ENCODE results near the gene SMKR1.
"Not testable (repeated sequence)": the region's sequence is repeated elsewhere in the genome, so short reads cannot be mapped to it uniquely, and the experiment has no call there.

The SMKR1 gene

DNA sequence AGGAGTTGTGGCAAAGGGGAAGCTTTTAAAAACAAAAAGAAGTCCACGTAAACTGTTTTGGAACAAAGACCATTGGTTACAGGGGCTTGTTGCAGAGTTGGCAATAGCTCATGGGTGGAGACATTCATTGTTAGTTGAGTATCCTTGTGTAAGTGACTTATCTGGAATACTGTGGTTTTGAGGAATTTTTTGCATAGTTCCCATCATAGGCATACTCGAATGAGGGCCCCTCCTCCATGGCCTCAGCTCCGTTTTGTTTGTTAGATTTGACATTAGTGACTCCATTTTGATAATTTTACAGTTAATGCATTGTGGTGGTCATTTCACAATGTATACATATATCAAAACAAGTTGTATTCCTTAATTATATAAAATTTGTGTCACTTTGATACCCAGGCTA, 12.8 kb upstream of the SMKR1 start:
- DNase-seq, result no peak

DNA sequence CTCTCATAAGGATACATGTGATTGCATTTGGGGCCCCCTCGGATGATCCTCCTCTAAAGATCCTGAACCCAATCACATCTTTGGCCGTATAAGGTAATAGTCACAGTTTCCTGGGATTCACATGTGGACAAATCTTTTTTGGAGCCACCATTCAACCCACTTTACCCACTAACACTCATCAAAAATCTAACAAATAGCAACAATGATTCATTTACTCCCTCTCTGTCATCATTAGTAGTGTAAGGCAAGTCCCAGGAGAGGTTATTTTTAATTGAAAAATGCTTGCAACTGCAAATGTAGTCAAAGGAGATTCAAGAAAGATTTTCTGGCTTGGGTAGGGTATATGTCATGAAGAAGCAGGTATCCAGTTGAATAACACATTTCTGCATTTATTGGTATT, 9.9 kb upstream of the SMKR1 start:
- DNase-seq, result no peak

DNA sequence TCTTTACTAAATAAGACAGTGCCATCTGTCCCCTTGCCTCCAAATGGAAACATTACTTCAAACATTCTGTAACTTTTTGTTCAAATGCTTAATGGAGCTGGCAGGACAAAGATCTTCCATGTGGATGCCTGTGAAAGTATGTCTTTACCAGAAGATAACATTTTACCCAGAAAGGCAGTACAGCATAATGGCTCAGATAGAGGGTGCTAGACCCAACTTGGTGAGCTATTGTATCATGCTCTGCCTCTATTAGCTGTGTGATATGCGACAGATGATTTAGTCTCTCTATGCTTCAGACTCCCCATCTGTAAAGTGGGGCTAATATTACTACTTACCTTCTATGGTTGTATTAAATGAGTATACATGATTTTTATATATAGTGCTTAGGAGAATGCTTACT, 8.8 kb upstream of the SMKR1 start:
- DNase-seq, result no peak

DNA sequence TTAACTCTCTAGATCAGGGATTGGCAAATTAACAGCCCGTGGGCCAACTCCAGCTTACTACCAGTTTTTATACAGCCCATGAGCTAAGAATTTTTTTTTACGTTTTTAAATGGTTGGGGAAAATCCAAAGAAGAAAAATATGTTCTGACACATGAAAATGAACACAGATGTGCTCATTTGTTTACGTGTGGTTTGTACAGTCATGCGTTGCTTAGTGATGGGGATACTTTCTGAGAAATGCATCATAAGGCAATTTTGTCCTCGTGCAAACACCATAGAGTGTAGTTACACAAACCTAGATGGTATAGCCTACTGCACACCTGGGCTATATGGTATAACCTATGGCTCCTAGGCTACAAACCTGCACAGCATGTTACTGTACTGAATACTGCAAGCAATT, 8.3 kb upstream of the SMKR1 start:
- no peak for DNase-seq

DNA sequence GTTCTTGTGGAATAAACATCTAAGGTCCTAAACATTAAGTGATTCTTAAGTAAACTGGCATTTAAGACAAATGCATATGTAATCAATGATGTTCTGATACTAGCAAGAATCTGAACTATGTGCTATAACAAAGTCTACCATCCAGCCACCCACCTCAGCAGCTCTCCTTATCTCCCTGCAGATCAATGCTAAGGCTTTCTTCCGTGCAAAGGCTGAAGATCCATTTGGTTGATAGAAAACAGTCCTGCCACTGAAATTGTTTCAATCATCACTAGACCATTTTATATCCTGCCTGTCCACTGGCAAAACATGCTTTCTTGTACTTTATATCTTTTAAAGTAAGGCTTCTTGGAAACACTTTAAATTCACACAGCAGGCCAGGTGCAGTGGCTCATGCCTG, 6.3 kb upstream of the SMKR1 start:
- no peak for DNase-seq

DNA sequence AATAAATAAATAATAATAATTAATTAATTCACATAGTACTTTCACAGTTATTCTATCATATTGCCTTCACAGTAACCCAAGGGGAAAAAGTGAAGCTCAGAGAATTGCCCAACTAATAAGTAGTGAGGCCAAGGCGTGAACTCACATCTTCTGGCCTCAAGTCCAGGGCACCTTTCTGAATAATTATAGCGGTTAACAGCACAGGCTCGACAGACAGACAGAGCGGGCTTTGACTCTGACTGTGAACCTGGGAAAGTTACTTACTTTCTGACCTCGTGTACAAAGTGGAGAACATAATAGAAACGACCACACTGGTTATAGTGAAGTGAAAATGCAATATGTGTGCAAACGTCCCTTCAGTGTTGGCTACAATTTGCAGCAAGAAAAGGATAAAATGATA, 5.7 kb upstream of the SMKR1 start:
- DNase-seq, result no peak

DNA sequence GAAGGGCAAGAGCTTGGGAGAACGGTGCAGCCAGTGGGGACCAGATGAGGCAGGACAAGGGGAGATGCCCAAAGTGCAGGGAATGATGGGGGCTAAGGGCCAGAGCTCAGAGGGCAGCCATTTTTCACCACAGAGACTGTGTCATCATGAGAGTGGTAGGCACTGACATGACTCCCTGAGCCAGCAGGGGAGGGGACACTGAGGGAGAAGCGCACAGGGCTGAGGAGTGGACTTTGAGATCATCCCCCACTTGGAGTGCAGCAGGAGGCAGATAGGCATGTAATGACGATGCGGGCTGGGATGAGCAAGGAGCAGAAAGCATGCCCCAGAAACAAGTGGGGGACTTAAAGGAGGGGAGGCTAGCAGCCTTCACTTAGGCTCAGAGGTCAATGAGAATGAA, 5.2 kb upstream of the SMKR1 start:
- no peak for DNase-seq

DNA sequence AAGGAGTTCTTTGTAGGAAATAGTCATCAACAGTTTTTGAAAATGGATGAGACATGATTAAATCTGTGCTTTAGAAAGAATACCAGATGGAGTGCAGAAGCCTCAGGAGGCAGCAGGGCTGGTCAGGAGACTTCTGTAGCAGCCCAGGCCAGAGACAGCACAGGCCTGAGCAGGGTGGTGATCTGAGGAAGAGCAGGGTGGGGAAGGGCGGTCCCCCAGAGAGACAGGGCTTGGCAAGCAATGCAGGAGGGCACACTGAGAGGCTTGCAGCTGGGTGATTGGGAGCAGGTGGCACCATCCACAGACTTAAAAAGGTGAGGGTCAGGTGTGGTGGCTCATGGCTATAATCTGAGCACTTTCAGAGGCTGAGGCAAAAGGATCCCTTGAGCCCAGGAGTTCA, 4.3 kb upstream of the SMKR1 start:
- no peak for DNase-seq

DNA sequence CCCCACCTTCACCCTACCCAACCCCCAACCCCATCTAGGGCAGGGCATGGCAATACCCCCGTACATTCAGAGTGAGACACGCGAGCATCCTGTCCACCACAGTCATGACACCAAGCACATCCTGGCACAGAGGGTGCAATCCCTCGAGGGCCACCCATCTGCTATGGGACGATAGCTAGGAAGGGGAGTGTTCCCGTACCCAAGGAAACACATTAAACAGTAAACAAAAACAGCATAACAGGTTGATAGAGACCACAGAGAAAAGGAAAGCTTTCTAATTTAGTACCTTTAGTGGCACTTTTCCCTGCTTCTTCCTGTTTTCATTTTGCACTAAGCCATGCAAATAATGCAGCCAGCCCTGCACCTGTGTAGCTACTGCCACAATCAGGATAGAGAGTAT, 2.3 kb upstream of the SMKR1 start:
- no peak for DNase-seq

DNA sequence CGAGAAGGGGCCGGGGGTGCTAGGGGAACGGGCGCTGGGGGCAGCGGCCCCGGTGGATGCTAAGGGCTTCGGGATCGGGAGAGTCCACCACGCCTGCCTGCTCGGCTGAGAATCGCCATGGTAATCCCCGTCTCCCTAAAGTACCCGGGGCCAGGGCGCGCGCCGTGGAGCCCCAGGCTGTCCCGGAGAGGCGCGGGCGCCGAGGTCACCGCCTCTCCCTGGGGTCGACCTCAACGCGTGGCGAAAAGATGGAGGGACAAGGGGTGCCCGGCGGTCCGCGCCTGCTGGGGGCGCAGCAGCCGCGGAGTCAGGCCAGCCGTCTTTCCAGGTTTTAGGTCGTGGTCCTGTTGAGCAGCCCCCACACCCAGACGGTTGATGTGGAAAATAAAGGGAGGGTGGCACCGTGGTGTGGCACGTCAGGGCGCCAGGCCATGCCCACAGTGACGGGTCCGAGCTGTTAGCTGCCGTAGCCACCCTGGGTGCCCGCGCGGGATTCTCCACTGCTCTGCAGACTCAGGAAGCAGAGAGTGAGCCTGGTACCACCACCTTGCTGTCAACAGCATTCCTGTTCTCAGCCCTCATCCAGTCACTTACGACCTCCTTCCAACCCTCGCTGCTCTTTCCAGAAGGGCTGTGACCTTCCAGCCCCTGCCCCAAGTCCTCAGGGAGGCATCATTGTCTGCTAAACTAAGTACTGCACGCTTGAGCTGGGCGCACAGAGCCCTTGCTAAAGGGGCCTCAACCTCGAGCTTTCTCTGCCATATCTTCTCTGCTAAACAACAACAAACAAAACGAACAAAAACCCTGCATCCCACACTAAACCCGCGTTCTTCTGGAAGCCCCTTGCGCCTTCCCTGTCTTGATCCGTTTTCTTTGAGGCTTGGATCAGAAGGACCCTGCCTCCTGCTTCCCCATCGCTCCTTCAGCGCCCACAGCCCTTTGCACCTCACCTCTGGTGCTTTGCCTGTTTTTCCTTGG, 666 bp downstream of the SMKR1 start:
- no peak for DNase-seq

DNA sequence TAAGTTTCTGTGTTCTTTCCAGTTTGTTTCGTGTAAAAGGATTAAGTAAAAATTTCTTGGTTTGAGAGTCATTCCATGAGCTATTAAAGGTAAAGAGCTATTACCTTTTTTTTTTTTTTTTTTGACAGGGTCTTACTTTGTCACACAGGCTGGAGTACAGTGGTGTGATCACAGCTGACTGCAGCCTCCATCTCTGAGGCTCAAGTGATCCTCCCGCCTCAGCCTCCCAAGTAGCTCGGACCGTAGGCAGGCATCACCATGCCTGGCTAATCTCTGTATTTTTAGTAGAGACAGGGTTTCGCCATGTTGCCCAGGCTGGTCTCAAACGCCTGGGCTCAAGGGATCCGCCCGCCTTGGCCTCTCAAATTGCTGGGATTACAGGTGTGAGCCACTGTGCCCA, 1.4 kb downstream of the SMKR1 start:
- no peak for DNase-seq

DNA sequence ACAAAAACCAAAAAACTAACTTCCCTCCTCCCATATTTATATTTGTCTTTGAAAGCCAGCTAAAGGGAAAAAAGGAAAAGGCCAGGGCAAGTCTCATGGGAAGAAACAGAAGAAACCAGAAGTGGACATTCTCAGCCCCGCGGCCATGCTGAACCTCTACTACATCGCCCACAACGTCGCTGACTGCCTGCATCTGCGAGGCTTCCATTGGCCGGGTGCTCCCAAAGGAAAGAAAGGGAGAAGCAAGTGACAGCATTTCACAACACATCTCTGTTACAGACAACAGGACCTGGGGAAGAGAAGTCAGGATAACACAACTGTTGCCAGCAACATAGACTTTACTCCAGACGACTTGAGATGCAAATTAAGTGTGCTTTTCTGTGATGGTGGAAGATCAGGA, 9.9 kb downstream of the SMKR1 start:
- no peak for DNase-seq

DNA sequence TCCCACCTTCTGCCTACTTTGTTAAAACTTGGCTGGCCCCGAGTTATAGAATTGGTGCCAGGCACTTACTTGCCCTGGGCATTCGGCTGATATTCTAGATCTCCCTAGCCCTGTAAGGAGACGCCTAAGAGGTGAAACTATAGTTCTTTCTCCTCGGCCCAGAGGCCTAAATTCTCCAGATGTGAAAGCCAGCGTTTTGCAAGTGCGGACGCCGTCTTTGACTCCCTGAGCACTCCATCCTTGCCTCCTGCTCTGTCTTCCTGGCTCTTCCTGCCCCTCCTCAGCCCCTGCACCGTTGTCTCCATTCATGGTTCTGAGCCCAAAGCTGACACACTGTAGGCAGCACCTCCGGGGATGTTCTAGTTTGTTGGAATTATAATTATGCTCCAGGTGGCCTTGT, 11.2 kb downstream of the SMKR1 start:
- no peak for DNase-seq

DNA sequence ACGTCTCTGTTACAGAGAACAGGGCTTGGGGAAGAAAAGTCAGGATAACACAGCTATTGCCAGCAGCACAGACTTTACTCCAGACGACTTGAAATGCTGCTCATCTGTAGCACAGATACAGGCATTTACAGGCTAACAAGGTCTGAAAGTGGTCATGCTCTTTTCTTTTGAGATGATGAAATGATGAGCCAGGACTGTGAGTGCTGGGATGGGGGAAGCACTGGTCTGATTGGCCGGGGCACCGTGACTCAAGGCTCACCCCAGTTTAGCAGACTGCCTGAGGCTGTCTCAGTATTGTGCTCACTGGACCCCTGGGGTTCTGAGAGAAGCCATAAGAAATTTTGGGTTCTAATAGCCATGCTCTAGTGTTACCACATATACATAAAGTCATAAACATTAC, 12.4 kb downstream of the SMKR1 start:
- no peak for DNase-seq

DNA sequence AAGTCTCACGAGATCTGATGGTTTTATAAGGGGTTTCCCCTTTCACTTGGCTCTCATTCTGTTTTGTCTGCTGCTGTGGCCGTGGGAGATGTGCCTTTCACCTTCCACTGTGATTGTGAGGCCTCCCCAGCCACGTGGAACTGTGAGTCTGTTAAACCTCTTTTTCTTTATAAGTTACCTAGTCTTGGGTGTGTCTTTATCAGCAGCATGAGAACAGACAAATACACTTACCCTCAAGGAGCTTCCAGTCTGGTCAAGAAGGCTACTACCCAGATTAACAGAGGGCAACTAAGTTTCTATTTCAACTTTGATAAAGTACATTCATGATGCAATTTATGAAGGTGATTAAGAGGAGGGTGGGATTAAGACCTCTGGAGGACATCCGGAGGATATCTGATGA, 13.1 kb downstream of the SMKR1 start:
- DNase-seq, result no peak

DNA sequence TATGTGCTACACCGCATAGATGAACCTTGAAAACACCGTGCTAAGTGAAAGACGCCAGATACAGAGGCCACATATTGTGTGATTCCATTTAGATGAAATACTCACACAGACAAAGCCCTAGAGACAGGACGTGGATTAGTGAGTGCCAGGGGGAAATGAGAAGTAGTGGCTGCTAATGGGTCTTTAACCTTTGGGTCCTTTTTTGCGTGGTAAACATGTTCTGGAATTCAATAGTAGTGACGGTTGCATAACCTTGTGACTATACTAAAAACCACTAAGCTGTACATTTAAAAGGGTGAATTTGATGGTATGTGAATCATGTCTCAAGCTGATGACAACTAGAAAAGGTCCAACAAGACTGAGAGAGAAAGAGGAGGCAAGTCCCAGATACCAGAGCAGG, 15.6 kb downstream of the SMKR1 start:
- DNase-seq, result no peak

DNA sequence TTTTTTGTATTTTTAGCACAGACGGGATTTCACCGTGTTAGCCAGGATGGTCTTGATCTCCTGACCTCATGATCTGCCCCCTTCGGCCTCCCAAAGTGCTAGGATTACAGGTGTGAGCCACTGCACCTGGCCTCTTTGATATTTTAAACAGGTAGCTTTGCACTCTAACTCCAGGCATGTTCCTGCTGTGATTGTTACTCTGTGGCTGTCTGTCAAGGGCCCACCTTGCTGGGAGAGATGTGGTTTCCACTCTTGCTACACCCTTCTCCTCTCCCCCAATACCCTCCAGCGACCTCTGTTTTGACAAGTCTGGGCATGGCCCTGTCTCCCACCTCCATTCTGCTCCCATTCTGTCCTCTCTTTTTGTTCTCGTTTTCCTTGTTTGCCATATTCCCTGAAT, 17.1 kb downstream of the SMKR1 start:
- no peak for DNase-seq

DNA sequence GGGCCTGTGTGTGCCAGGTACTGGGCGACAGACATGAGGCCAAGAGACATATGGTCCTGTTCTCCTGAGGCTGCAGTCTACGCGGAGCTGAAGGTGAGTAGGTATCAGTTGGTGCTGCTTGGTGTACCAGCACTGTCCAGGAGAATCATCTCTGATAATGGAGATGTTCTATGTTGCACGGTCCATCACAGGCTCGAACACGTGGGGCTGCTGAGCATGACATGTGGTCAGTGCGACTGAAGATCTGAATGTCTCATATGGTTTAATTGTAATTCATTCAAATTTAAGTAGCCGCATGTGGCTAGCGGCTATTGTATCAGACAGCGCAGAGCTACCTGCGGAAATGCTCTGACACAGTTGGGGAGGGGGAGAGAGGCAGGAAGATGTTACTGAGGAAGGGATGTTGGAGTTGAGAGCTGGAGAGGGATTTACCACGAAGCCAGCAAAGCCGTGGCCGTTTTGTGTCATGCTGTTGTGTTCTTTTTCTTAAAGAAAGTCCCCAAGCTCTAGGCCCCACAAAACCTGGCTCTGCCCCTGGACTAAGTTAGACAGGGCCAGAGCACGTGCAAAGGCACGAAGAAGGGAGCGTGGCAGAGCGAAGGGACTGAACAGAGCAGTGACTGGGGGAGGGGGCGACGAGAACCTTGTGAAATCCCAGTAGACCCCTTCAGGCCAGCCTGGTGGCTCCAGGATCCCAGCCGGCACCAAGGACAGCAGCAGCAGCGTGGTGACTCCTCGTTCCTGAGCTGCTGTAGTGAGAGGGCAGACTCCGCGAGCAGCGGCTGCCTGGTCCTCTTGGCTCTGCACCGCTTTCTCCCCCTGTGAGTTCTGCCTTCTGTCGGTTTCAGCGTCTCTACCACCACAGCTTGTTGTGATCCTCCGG, 20.0 kb downstream of the SMKR1 start:
- no peak for DNase-seq

DNA sequence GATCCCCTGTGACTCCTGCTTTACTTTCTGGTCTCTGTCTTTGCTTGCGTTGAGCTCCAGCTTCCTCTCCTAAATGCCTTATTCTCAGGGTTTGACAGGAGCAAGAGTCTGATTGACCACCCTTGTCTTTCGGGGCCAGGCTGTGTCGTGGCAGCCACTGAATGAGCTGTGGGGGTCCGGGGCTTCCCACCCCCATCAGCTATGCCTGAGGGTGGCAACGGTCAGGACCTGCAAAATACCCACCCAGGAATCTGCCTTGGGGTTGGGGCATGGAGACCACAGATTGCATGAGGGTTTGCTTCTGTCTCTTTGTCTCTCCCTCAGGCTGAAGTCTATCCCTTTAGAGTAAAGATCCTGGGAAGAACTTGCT, 20.6 kb downstream of the SMKR1 start:
- DNase-seq, result no peak

DNA sequence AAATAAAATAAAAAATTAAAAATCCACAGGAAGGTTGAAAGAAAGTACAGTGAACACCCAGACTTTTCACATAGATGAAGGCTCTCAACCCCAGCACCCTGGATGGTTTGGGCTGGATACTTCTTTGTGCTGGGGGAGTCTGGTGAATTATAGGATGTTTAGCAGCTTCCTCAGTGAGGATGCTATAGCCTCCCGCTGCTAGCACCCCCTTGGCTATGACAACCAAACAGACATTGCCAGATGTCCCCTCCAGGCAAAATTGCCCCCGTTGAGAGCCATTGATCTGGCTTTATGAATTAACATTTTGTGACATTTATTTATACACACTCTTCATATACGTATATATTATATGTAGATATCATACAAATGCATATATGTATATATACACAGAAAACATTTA, 21.6 kb downstream of the SMKR1 start:
- DNase-seq, result no peak

DNA sequence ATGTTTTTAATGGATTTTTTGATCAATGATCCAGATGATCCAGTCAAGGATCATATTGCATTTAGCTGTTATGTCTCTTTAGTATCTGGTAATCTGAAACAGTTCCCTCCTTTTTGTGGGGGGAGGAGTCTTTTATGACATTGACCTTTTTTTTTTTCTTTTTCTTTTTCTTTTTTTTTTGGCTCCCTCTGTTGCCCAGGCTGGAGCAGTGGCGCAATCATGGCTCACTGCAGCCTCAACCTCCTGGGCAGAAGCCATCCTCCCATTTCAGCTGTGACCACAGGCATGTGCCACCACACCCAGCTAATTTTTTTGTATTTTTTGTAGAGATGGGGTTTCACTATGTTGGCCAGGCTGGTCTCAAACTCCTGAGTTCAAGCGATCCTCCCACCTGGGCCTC, 22.1 kb downstream of the SMKR1 start:
- DNase-seq, result not testable (repeated sequence)

DNA sequence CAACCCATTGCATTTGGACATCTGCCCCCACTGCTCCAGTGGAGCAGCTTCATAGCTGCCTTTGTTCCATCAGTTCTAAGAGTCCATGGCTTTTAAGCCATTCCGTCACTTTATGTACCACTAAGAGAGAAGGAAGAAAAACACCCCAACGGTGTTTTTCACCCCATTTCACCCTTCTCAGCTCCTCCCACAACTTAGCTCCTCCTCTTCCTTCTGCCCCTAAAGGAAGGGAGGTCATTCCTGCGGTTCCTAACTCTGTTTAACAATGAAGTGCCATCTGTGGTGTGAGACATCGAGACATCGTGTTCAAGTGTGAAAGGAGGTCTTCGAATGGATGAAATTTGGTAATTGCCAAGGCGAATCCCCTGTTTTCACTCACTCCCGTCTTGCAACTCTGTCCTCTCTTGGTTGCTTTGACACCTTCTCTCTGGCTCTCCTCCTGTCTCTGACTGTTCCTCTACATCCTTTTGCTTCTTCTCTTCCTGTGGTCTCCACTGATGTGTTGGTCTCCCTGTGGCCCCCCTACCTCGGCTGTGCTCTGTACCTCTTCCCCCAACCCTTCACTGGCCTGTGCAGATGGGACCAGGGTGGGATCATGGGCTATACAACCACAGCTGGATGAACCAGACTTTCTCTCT, 23.0 kb downstream of the SMKR1 start:
- no peak for DNase-seq

DNA sequence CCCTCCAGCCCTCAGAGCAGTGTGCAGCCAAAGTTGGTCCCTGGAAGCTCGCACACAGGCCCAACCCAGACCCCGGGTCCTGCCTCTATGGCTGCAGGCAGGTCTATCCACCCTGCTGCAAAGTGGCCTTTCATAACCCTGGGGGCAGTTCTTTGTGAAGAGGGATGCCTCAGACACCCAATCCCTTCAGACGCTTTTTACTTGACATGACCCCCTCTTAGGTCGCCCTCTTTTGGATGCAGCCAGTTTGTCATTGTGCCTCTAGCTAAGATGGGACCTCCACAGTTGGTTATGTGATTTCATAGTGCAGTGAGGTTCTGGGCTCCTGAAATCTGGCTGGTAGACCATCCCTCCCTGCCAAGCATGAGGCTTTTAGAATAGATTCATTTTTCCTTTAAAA, 27.3 kb downstream of the SMKR1 start:
- no peak for DNase-seq
